Testis (tissue), 2 donors: Measurements from ENCODE around the gene PCDHGB1.

ENCODE experiments used
- POLR2A ChIP-seq: fragments of 450-650 bp; IDR thresholded peaks from one replicate; pipeline ENCODE4 v1.6.1; 2017; ENCODE audit warnings: antibody characterized with exemption, mild to moderate bottlenecking, moderate library complexity
- TF ChIP-seq, protein P1 (sequence below), 3 experiments: fragments of 450-650 bp in 2 of 3; fragments of 200-600 bp in 1 of 3; sonication (generic) in 1 of 3; IDR thresholded peaks; one replicate each; pipeline ENCODE4 v1.5.1; 2016 to 2019; ENCODE audit warnings: antibody characterized with exemption in 3 of 3, mild to moderate bottlenecking in 2 of 3, moderate library complexity in 1 of 3

DNA sequence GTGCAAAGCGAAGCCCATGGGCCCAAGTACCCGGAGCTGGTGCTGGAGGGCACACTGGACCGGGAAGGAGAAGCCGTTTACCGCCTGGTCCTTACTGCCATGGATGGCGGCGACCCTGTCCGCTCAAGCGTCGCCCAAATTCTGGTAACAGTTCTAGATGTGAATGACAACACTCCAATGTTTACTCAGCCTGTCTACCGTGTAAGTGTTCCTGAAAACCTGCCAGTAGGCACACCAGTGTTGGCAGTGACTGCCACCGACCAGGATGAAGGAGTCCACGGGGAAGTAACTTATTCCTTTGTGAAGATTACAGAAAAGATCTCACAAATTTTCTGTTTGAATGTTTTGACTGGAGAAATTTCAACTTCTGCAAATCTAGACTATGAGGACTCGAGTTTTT lies 24.7 kb downstream of the PCDHGB1 start:
- TF ChIP-seq, protein P1, sequence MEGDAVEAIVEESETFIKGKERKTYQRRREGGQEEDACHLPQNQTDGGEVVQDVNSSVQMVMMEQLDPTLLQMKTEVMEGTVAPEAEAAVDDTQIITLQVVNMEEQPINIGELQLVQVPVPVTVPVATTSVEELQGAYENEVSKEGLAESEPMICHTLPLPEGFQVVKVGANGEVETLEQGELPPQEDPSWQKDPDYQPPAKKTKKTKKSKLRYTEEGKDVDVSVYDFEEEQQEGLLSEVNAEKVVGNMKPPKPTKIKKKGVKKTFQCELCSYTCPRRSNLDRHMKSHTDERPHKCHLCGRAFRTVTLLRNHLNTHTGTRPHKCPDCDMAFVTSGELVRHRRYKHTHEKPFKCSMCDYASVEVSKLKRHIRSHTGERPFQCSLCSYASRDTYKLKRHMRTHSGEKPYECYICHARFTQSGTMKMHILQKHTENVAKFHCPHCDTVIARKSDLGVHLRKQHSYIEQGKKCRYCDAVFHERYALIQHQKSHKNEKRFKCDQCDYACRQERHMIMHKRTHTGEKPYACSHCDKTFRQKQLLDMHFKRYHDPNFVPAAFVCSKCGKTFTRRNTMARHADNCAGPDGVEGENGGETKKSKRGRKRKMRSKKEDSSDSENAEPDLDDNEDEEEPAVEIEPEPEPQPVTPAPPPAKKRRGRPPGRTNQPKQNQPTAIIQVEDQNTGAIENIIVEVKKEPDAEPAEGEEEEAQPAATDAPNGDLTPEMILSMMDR (IDR thresholded peaks at IDR 0.05), result no peak
- no peak for TF ChIP-seq POLR2A
